HG03139 (cell line): Measurements from ENCODE around the gene ZFP64.
"Not testable (repeated sequence)": the region's sequence is repeated elsewhere in the genome, so short reads cannot be mapped to it uniquely, and the experiment has no call there.

Experiments used
- ATAC-seq: cut with Tn5 transposase; IDR thresholded peaks from one replicate; pipeline ENCODE4 v1.9.1; 2021; ENCODE audit not compliant: unreplicated experiment

The ZFP64 gene

DNA sequence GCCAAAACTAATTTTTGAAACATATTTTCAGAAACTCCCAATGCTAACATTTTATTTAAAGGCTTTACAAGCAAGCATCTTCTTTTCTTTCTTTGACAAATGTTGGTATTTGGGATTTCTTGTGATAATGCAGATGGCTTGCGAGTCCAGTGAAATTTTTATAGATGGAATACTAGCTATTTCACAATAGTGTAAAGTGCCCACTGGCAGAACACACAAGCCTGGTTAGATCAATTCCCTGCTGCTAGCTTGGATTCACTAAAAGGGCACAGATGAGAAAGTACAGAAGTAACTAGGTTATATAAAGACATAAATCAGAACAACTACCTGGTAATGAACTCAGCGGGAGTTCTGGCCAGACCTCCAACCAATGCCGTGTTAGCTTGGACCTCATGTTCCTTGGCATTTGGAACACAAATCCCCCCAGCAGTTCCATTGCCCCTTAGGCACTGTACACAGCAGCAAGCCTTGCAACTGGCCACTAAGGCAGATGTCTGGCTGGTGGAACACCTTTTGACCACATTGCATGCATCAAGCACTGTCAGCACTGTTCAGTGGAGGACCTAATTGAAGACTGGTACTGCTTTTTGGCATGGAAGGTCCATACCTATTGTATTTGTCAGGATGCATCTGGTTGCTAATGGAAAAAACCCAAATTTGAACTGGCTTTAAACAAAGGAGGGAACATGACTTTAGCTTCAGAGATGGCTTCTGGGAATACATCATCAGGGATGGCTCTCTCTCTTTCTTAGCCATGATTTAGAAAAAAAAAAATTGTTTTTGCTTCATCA lies 15.6 kb upstream of the ZFP64 start:
- no peak for ATAC-seq

DNA sequence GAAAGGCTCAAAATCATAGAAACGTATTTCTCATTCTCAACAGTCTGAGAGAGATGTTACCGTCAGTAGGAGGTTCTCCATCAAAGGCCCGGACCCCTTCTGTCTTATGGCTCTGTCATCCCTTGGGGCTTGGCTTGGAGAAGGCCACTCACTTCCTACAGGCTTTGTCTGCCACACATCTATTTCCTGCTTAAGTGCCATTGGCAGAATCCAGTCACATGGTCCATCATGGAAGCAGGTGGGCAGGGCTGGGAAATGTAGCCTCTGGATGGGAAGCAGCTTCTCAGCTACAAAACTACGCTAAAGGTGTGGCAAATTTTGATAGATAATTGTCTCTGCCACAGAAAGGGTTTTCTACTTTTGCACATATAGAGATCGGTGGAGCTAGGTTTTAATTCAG lies 12.6 kb upstream of the ZFP64 start:
- ATAC-seq, result no peak

GRCh38 chr20:52201395-52201794 lies 9.8 kb upstream of the ZFP64 start:
- no peak for ATAC-seq

- ATAC-seq, result no peak
These were observed 9.3 kb upstream of the ZFP64 start for GRCh38 chr20:52200870-52201269.

- no peak for ATAC-seq
These were observed 5.3 kb upstream of the ZFP64 start for GRCh38 chr20:52196845-52197244.

- ATAC-seq, result no peak
These were observed 2.4 kb upstream of the ZFP64 start for GRCh38 chr20:52193886-52194545.

GRCh38 chr20:52193133-52193532 lies 1.6 kb upstream of the ZFP64 start:
- ATAC-seq, result no peak

DNA sequence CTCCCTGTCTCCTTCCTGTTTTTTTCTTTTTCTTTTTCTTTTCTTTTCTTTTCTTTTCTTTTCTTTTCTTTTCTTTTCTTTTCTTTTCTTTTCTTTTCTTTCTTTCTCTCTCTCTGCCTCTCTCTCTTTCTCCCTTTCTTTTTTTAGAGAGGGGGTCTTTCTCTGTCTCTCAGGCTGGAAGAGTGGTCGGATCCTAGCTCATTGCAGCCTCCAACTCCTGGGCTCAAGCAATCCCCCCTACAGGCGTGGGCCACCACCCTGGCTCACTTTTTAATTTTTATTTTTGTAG lies 1.1 kb upstream of the ZFP64 start:
- ATAC-seq, result not testable (repeated sequence)

DNA sequence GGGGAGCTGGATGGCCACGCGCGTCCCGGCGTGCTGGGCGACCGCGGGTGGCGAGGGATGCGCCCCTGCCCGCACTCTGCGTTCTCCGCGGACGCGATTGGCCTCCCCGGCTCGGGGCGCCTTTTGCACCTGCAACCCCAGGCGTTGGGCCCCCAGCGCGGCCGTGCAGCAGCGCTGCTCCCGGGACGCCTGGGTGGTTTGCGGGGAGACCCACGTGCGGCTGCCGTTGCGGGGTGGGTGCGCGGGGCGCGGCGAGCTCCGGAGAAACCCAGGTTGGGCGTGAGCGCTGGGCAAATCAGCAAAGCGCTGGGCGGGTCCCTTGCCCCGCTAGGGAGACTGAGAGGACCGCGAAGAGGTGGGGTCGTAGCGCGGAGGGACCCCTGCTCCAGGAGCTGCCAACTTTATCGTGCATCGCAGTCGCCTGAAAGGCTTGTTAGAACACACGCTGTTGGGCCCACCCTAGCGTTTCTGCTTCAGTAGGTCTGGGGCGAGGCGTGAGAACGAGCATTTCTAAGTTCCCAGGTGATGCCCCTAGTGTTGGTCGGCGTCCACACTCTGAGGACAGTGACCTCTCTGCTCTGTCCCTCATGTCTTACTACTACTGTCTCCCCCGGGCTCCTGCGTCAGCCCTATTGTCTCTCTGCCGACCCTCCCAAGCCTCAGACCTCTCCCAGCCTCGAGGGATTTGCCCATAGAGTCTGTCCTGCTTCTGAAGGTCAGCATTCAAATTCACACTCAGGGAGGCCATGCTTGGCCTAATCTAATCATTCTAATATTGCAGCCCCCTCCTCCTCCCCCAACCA lies 538 bp upstream of the ZFP64 start:
- ATAC-seq, result peak; percentile 51

DNA sequence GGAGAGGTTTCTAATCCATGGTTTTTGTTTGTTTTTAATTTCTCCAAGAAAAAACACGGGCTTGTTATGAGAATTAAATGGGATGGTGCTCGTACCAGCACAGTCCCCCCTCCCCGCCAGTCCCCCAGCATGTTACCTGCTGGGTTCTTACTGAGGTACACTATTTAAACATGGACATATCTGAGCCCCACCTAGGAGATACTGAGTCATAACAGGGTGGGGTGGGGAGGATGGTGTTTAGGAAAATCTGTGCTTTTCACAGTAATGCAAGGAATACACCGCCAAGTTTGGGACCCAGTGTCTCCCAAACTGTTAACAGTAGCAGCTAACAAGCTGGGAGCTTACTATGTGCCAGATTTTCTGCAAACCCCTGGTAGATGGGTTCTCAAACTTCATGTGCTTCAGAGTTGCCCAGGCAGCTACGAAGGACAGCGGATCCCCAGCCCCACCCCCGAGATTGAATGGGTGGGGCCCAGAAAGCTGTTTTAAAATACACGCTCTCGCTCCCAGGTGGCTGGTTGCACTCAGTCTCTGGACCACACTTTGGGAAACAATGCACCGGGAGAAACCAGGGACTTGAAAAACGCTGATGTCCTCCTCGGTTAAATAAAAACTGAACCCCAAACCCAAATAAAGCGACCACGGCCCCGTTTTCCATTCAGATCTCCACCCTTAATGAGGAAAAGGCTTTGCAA lies 995 bp downstream of the ZFP64 start:
- ATAC-seq, result peak; percentile 39

- ATAC-seq, result no peak
These were observed 9.8 kb downstream of the ZFP64 start for GRCh38 chr20:52181766-52182165.

- no peak for ATAC-seq
These were observed 11.3 kb downstream of the ZFP64 start for GRCh38 chr20:52180180-52180840.

DNA sequence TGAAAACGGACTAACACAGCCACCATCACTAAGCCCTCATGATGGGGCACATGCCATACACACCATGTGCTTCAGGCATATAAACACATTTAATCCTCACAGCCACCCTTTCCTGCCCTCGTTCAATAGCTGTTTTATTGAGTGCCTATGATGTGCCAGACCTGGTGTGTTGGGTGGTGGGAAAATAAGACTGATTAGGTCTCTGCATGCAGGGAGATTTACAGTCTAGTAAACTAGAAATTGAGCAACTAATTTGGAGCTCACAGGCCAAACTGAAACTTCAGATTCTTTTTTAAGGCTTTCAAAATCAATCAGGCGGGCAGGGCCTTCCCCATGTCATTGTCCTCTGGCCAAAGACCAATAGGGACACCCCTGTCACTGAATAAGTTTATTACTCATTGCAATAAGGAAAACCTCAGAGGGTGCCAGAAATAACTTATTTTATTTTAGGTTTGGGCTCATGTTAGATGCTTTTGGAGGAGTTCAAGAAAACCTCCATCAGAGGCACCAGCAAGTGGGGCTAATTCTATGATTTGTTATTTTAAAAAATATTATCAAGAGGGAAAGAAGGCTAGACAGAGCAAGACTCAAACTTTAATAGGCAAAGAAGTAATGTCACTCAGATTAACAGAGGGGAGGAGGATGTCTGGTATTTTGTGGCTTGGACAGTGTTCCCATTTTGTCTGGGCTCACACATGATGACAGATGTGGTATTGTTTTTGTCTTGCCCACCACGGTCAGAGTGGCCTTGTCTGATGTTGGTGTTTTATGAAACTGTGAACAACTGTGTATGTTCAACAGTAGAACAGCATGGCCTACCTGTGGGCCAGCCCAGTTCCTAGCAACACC lies 12.0 kb downstream of the ZFP64 start:
- peak; percentile 89 for ATAC-seq

DNA sequence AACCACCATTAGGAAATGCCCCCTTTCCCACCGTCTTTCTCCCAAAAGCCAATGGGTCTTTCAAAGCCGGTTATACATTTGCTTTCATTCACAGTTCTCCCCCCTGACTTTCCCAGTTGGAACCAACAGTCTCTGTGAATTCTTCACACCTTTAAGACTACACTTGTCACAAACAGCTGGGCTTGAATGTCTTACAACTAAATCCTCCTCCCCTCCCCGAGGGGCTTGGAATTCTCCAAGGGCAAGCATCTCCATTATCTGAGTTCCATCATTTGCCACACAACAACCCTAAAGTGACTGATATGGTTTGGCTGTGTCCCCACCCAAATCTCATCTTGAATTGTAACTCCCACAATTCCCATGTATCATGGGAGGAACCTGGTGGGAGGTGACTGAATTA lies 12.9 kb downstream of the ZFP64 start:
- ATAC-seq, result no peak

- ATAC-seq, result no peak
These were observed 15.7 kb downstream of the ZFP64 start for GRCh38 chr20:52175840-52176239.

GRCh38 chr20:52172392-52173047 lies 19.1 kb downstream of the ZFP64 start:
- ATAC-seq, result peak; percentile 70

- no peak for ATAC-seq
These were observed 20.6 kb downstream of the ZFP64 start for GRCh38 chr20:52171025-52171424.

DNA sequence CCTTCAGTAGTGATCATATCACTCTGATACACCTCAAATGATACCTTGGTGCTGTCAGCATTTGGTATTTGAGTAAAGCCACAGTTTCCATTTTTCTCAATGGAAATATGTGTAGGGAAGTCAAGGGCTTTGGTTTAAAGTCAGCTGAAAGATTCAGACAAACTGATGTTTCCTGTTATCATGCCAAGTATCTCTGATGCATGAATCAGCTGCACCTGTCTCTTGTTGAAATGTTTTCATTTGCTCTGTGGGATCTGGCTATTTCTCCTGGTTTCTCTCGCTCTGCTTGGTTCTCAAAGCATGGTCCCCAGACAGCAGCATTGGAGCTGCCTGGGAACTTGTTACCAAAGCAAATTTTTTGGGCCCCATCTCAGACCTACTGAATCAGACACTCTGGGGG lies 23.5 kb downstream of the ZFP64 start:
- ATAC-seq, result no peak

DNA sequence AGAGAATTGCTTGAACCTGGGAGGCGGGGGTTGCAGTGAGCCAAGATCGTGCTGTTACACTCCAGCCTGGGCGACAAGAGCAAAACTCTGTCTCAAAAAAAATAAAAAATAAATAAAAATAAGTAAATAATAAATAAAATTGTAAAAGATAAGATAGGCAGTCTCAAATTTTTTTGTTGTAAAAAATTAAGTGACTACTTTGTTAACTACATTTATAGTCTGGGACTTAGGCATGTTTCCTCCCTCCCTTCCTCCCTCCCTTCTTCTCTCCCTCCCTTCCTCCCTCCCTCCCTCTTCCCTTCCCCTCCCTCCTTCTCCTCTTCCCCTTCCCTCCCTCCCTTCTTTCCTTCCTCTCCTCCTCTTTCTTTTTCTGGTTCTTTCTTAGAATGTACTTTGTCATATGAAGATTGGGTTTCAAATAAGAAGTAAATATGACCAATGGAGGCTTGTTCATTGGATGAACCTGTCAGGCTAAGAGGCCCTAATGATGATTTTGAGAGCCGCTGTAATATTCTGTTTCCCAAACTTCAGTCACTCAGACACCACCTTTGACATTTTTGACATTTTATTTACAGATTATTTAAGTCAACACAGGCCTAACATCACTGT lies 24.2 kb downstream of the ZFP64 start:
- no peak for ATAC-seq
